ENCODE measurements around the gene PDK2. TPM values are rescaled to one million over a fixed set of nuclear protein-coding genes. Genes with fewer than 3 reads are reported as not detected.

The PDK2 gene
- total RNA-seq, 1 experiment from 2014 or later: 3.3 TPM

DNA sequence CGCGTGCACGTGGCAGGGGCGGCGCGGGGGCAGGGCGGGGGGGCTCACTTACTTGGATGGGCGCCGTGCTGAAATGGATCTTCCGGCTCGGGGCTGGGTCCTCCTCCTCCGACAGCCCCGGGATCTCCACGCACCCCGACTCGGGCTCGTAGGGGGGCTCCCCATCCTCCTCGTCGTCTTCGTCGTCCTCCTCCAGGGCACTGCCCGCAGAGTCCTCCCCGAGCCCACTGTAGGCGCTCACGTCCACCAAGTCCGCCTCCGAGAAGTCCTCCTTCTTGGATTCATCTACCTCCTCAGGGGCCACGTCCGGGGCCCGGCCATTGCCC is 53.9 kb downstream of the PDK2 start:
- no peak for DNase-seq (ENCODE audit: low read depth)

DNA sequence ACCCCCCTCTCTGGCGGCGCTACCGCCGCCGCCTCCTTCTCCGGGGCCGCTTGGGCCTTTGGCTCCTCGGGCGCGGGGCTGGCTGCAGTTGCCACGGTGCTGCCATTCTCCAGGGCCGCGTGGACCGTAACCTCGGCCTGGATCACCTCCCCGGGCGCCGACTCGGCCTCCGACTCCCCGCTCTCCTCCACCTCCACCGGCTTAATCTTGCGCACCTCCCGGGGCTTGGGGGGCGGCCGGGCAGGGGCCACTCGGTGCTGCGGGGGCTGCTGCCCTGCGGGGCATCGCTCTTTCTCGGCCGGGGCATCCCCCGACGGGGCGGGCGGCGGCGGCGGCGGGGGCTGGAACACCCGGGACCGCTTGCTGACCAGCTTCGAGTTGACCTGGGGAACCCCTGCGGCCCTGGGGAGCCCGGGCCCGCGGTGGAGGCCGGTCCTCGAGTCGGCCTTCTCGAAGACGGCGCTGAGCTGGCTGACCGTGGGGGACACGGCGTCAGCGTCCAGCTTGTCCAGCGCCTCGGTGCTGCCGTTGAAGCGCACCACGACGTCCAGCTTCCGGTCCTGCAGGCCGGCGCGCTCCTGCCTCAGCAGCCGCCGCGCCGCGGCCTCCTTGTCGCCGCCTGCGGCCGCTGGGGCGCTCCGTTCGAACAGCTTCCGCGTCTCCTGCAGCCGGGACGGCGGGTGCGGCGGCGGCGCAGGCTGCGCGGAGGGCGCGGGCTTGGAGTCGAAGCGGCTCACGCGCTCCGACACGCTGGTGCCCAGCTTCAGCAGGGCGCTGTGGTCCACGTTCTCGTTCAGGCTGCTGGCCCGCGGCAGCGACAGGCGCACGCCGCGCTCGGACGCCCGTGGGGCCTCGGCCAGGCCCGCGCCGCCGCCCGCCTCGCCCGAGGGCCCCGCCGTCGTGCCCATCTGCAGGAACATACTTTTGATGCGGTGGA is 54.5 kb downstream of the PDK2 start:
- peak; percentile 31 for DNase-seq (ENCODE audit: low read depth)

DNA sequence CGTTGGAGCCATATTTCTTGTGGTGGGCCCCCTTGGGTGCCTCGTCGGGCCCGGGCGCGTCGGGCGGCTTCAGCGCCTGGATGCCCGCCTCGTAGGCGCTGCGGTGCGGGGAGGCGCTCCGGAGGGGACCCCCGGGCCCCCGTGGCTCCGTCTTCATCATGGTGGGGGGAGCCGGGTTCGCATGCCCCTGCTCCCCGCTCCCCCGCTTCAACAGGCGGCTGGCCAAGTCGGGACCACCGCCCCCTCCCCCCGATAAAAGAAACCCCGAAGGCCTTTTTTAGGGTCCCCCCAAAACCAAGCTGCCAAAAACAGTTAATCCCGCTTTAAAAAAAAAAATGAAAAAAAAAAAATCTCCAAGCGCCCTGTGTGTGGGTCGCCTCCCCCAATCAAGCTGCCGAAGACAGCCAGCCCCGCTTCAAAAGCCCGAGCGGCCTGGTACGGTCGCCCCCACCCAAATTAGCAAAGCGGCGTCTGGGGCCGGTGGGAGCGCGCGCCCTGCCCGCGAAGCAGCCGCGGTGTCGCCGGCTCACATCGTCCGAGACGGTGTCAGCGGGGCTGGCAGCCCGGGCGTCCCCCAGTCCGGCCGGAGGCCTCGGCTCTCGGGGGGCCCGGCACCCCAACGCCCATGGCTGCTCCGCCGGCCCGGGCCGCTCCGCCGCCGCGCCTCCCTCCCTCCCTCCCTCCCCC is 55.3 kb downstream of the PDK2 start, which contains the start of gene PPP1R9B:
PPP1R9B (minus strand) TSS at position 324 of the 687 bp plus-strand sequence; CDS start at position 160, 164 bp downstream.
- no peak for DNase-seq (ENCODE audit: low read depth)

DNA sequence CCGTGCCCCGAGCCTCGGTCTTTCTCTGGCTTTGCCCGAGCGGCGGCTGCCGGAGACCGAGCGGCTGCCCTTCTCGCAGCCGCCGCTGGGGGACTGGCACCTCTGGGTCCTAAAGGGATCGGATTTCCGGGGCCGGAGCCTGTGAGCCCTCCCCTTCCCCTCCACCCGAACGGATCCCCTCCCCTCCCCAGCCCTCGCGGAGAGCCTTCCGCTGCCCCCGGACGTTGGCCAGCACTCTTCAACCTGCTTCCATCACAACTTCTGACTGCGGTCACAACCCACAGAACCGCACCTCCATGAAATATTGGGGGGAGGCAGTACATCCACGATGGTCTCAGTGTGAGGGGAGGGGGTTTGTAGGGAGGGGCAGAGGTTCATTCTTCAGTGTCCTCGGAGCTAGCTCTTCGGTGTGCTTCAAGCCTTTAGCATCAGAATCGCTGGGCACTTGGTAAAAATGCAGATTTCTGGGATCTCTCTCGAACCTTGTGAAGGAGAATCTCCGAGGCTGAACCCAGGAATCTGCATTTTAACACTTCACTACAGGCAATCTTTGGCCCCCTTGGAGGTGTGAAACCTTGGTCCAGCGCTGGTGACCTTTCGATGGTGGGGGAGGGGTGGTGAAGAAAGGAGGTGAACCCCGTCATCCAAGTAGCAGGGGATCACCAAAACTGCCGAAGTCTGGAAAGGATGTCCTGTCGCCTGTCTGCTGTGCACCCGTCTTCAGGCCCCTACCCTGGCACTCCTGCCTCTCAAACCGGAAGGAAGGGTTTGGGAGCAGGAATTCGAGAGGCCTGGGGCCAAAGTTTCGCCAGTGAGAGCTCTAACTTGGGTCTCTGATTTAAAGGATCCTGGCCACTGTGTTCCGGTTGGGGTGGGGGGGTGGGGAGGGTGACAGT is 56.1 kb downstream of the PDK2 start:
- DNase-seq (ENCODE audit: low read depth): peak; percentile 90

DNA sequence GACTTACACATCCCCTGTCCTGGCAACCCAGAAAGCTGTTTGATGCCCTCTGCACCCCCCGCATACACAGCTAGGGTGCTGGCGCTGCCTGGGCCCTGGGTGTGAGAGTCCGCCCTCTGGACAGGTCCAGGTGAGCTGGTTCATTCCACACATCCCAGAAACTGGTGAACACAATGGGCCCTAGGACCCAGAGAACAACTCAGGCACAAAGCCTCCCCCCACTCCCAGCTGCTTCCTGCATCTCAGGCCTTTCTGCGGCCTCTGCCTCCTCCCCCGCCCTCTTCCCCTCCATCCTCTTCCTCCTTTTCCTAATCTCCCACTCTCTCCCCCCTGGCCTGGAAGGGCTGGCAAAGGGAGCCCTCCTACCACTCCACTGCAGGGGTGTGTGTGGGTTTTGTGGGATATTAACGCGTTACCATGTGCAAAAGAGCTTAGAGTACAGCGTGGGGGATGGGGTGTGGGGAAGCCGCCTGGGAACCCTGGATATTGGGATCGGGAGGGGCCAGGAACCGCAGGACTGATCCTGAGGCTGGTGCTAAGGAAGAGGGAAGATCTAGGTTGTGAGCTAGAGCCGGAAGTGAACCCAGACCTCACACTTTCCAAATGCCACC is 56.9 kb downstream of the PDK2 start:
- DNase-seq (ENCODE audit: low read depth): peak; percentile 93

DNA sequence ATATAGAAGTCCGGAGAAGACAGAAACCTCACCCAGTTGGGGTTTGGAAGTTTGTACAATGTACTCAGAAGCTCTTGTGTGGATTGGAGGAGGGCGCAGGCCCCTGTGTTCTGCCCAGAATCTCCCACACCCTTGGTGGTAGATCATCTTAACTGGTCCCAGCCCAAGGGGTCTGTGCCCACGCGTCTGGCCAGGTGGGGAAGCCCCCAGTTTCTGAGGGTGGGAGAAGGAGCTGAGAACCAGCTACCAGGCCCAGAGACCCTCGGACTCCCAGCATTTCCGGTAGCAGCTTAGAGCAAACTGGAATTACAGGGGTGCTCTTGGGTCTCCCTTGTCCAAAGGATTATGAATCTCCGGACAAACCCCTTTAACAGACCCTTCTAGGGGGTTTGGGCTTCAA is 57.6 kb downstream of the PDK2 start:
- DNase-seq (ENCODE audit: low read depth): no peak

DNA sequence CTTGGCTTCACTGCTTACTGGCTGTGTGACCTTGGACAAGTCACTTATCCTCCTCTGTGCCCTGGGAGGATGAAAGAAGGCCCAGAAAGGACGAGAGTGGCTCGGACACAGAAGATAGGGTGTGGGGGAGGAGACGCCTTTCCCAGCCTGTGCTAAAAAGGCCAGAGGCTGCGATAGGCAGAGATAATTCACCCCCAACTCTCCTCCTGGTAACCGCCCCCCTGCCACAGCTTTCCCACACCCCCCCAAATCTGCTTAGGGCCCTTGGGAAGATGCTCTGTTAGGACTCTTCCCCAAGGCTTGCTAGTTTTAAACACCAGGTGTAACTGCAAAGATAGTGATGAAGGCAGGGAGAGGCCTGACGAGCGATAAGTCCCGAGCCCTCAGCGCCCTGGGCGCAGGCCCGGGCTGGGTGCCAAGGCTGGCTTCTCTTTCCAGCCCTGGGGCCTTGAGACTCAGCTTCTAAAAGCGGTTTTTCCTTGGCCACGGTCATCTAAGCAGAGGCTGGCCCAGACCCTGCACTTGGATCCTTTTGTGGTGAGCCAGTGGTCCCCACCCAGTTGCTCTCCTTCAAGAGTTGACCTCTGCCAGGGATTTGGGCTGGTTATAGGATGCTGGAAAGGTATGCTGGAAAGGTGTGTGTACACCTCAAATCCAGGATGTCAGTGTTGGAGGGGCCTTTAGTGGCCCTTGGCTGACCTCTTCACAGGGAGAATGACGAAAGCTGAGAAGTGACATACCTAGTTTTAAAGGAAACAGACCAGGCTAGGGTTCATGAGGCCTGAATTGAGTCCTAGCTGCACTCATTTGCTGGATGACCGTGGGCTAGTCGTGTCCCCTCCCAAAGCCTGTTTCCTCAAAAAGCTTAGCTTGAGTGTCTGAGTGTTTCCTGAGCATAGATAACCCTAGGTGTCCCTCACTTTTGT is 58.8 kb downstream of the PDK2 start:
- no peak for DNase-seq (ENCODE audit: low read depth)

DNA sequence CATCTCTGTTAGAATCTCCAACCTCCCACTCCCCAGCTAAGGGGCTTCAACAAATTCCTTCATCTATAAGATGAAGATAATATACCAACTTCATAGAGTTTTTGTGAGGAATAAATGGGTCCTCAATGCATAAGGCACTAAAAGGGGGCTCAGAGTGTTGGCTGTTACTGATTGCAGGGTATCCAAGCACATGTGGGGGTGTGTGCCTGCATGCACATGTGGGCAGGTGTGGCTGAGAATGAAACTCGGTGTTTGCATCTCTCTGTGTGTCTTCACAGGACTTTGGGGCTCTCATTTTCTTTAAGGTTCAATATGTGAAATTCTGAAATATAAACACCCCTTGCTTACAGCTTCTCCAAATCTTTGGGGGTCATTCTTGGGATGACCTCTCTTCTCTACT is 59.5 kb downstream of the PDK2 start:
- DNase-seq (ENCODE audit: low read depth): no peak

DNA sequence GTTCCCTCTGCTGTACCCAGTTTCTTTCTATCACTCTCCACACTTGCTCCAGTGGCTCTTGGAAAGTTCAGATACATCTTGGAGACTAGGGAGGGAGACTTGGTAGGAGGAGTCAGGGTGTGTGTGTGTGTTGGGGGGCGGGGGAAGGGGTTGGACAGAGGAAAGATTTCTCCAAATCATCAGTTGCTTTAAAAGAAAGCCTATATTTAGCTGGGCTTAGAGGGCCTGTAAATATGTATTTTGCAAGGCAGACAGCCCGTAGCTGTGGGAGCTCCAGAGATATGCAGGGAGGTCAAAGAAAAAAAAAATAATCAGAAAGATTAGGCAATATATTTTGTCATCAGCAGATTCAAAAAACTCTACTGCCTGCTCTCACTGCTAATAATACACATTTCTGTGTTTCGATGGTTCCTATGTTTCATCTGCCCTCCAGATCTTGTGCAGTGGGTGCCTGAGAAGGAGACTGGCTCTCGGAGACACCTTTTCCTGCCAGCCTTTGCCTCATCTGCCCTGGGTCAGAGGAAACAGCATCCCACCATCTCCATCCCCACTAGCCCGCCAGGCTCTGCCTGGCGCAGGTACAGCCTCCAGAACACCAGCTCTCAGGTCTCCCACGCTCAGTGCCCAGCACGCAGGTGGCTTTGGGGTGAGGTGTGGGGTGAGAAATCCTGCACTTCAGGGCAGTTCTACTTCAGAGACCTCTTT is 60.1 kb downstream of the PDK2 start:
- no peak for DNase-seq (ENCODE audit: low read depth)

DNA sequence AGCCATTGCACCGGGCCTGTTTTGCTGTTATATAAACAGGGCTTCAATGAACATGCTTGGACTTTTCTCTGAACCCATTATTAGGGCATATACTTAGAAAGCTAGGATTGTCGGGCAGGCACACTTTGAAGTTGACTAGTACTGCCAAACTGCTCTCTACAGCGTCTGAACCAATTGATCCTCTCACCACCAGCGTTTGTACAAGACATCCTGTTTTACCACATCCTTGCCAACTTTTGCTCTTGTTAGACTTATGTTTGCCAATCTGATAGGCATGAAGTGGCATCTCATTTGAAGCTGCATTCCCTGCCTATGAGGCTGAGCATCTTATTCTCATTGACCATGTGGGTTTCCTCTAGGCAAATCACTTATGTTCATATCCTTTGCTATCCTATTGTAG is 62.7 kb downstream of the PDK2 start:
- DNase-seq (ENCODE audit: low read depth): no peak

DNA sequence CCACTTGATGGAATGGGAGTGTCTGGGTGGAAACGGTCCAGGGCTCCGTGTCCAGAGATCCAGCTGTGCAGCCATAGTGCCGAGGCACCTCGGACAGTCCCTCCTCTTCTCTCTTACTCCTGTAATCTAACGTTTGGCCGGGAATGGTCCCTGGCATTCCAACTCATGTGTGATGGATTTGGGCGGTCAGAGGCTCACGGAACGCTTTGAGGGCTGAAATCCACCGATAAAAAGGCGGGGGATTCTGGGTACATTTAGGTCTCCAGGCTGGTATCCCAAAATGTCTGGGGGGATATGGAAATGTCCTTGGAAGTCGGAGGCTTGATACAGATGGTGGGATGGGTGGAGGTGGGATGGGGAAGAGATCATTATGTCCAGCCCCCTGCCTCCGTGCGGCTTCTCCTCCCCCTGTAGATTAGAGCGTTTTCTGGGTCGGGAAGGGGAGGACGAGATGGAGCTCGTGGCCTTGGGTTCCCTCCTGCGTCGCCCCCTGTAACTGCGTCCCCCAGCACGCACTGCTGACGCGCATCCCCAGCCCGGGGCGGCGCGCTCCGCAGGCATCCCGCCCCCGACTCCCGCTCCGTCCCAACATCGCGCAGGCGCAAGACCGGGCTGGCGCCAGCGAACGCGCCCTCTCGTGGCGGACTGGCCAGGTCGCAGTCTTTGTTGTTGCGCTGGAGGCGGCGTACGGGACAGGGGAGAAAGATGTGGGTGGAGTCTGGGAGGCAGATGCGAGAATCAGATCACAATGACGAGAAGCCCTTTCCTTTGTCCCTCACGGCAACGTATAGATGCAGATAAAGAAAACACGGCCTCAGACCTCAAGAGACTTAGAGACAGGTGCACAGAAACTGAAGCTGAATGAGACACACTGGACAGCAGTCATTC is 66.1 kb downstream of the PDK2 start:
- peak; percentile 89 for DNase-seq (ENCODE audit: low read depth)

Other genes starting within 250 kb of the PDK2 start
- 0.20 TPM in 1 of 2 replicates, not detected in the other for gene TAC4, start 247.3 kb upstream of the PDK2 start, total RNA-seq (2014; rRNA removed; shearing (Covaris generic))
- 0.10 and 0.31 TPM in 2 replicates for gene DLX4, start 126.2 kb upstream of the PDK2 start, total RNA-seq (2014; rRNA removed; shearing (Covaris generic))
- 0.13 TPM in 1 of 2 replicates, not detected in the other for gene DLX3, start 100.1 kb upstream of the PDK2 start, total RNA-seq (2014; rRNA removed; shearing (Covaris generic))
- gene ITGA3, start 39.2 kb upstream of the PDK2 start, total RNA-seq (2014; rRNA removed; shearing (Covaris generic)): 680 and 729 TPM in 2 replicates
- 0.50 TPM in 1 of 2 replicates, not detected in the other for gene SAMD14, start 34.8 kb downstream of the PDK2 start, total RNA-seq (2014; rRNA removed; shearing (Covaris generic))
- 38.7 and 46.4 TPM in 2 replicates for gene PPP1R9B, start 55.3 kb downstream of the PDK2 start, total RNA-seq (2014; rRNA removed; shearing (Covaris generic))
- not detected in 2 replicates for gene SGCA, start 70.7 kb downstream of the PDK2 start, total RNA-seq (2014; rRNA removed; shearing (Covaris generic))
- 1.3 and 1.4 TPM in 2 replicates for gene COL1A1, start 106.3 kb downstream of the PDK2 start, total RNA-seq (2014; rRNA removed; shearing (Covaris generic))
- 1.7 and 2.5 TPM in 2 replicates for gene TMEM92, start 179.1 kb downstream of the PDK2 start, total RNA-seq (2014; rRNA removed; shearing (Covaris generic))